DOHH2 (cell line): Measurements from ENCODE around the gene CLCA4.
A peak's percentile ranks its signal among the peaks of the same experiment; 100 is the strongest.
"Not testable (repeated sequence)": the region's sequence is repeated elsewhere in the genome, so short reads cannot be mapped to it uniquely, and the experiment has no call there.

Source experiments
- H3F3A ChIP-seq: fragments of 200-600 bp; sonication (generic), shearing (Covaris generic); 2 replicates; pipeline ENCODE4 v1.6.0; 2016; ENCODE audit warnings: antibody characterized with exemption, mild to moderate bottlenecking; ENCODE audit not compliant: control insufficient read depth, insufficient read depth
- H3K27ac ChIP-seq: fragments of 200-600 bp; sonication (generic); 2 replicates; pipeline ENCODE4 v1.5.1; 2014; ENCODE audit warnings: low read depth, mild to moderate bottlenecking, low read length, moderate library complexity
- H3K27me3 ChIP-seq: fragments of 200-600 bp; sonication (generic); 2 replicates; pipeline ENCODE4 v1.6.1; 2014; ENCODE audit warnings: mild to moderate bottlenecking, low read length, mixed read lengths; ENCODE audit not compliant: control insufficient read depth
- H3K36me3 ChIP-seq: fragments of 200-600 bp; sonication (generic); 2 replicates; pipeline ENCODE4 v1.6.1; 2014; ENCODE audit warnings: mild to moderate bottlenecking, low read length, moderate library complexity, mixed read lengths; ENCODE audit not compliant: control insufficient read depth
- H3K4me1 ChIP-seq: fragments of 200-600 bp; sonication (generic); 2 replicates; pipeline ENCODE4 v1.6.1; 2014; ENCODE audit warnings: mild to moderate bottlenecking, low read length, mixed read lengths; ENCODE audit not compliant: control insufficient read depth
- H3K4me2 ChIP-seq: fragments of 200-600 bp; sonication (generic); 2 replicates; pipeline ENCODE4 v1.6.0; 2014; ENCODE audit warnings: mild to moderate bottlenecking, low read length, moderate library complexity
- H3K4me3 ChIP-seq: fragments of 200-600 bp; sonication (generic); 2 replicates; pipeline ENCODE4 v1.5.1; 2014; ENCODE audit warnings: mild to moderate bottlenecking, low read length, mixed read lengths
- H3K79me2 ChIP-seq: fragments of 200-600 bp; sonication (generic); 2 replicates; pipeline ENCODE4 v1.6.1; 2014; ENCODE audit warnings: mild to moderate bottlenecking, low read length, mixed read lengths; ENCODE audit not compliant: control insufficient read depth
- H3K9me2 ChIP-seq: fragments of 200-600 bp; sonication (generic); replicated peaks from 2 replicates; pipeline ENCODE4 v1.6.1; 2014; ENCODE audit warnings: mild to moderate bottlenecking, low read length, mixed read lengths; ENCODE audit not compliant: control insufficient read depth
- H3K9me3 ChIP-seq: fragments of 200-600 bp; sonication (generic); 2 replicates; pipeline ENCODE4 v1.6.1; 2014; ENCODE audit warnings: antibody characterized with exemption, low read length, mixed read lengths; ENCODE audit not compliant: control insufficient read depth, insufficient read depth
- H4K20me1 ChIP-seq: fragments of 200-600 bp; sonication (generic); 2 replicates; pipeline ENCODE4 v1.6.0; 2014; ENCODE audit warnings: low read depth, mild to moderate bottlenecking, antibody characterized with exemption, low read length, moderate library complexity; ENCODE audit not compliant: control insufficient read depth, insufficient read depth
- CTCF ChIP-seq: fragments of 200-600 bp; sonication (generic); IDR thresholded peaks from one replicate; pipeline ENCODE4 v1.5.1; 2014; ENCODE audit warnings: antibody characterized with exemption, mild to moderate bottlenecking, low read depth, low read length; ENCODE audit not compliant: poor library complexity, severe bottlenecking
- EZH2phosphoT487 ChIP-seq: fragments of 200-600 bp; sonication (generic); IDR thresholded peaks from 2 replicates; pipeline ENCODE4 v1.6.1; 2017; ENCODE audit warnings: borderline replicate concordance, mild to moderate bottlenecking, antibody characterized with exemption, low read length, moderate library complexity, mixed read lengths

Gene CLCA4

GRCh38 chr1:86500714-86501113 is 46.2 kb upstream of the CLCA4 start:
- H3K4me3 ChIP-seq, result no peak overlapping the region
- no peaks in the 10 kb centered on the region for H3K79me2 ChIP-seq
- H3K9me2 ChIP-seq, result no peaks in the 10 kb centered on the region
- H3F3A ChIP-seq, result no peaks in the 10 kb centered on the region
- no peak overlapping the region for H3K27ac ChIP-seq
- no peaks in the 10 kb centered on the region for H3K36me3 ChIP-seq
- H3K4me1 ChIP-seq, result peaks cover 11% of the 10 kb centered on the region
- no peak overlapping the region for H3K4me2 ChIP-seq
- TF ChIP-seq EZH2phosphoT487 (no peak), CTCF (no peak)
- H3K27me3 ChIP-seq, result peaks cover 29% of the 10 kb centered on the region
- H3K9me3 ChIP-seq, result no peaks in the 10 kb centered on the region
- H4K20me1 ChIP-seq, result no peaks in the 10 kb centered on the region

- peaks cover 11% of the 10 kb centered on the region for H3K4me1 ChIP-seq
- H3K4me3 ChIP-seq, result peak overlapping the region; percentile 75
- H3F3A ChIP-seq, H3K36me3 ChIP-seq, H3K9me2 ChIP-seq, H3K79me2 ChIP-seq, H4K20me1 ChIP-seq, H3K9me3 ChIP-seq, H3K27ac ChIP-seq: not testable (repeated sequence)
- peak; percentile 57 for TF ChIP-seq CTCF
- H3K4me2 ChIP-seq, result peak overlapping the region; percentile 92
- peaks cover 34% of the 10 kb centered on the region for H3K27me3 ChIP-seq
These were observed 44.7 kb upstream of the CLCA4 start for GRCh38 chr1:86502125-86502646.

GRCh38 chr1:86502721-86503405 is 44.0 kb upstream of the CLCA4 start:
- TF ChIP-seq CTCF (no peak), EZH2phosphoT487 (no peak)
- Histone ChIP-seq H3K4me3 (peak overlapping the region; percentile 75), H3K4me1 (peaks cover 11% of the 10 kb centered on the region), H4K20me1 (no peaks in the 10 kb centered on the region), H3K27ac (no peak overlapping the region), H3F3A (no peaks in the 10 kb centered on the region), H3K9me3 (no peaks in the 10 kb centered on the region), H3K9me2 (no peaks in the 10 kb centered on the region), H3K79me2 (no peaks in the 10 kb centered on the region), H3K36me3 (no peaks in the 10 kb centered on the region), H3K4me2 (peak overlapping the region; percentile 92), H3K27me3 (peaks cover 35% of the 10 kb centered on the region)
